Omental fat pad (tissue), 4 donors: ENCODE results near the gene HRC. TPM values are rescaled to one million over a fixed set of nuclear protein-coding genes. Genes with fewer than 3 reads are reported as not detected.

Experiments used
- ATAC-seq: fragments of 150-250 bp; one replicate; pipeline ENCODE4 v1.9.1; 2016; ENCODE audit warnings: mild to moderate bottlenecking, moderate library complexity; ENCODE audit not compliant: low FRiP score
- DNase-seq: peaks from one replicate; pipeline ENCODE4 v3.0.0-alpha.2; 2019; ENCODE audit warnings: low spot score
- CTCF ChIP-seq, 3 donors: fragments of 450-650 bp; IDR thresholded peaks; one replicate each; pipeline ENCODE4 v1.5.1; 2016 to 2017; ENCODE audit warnings: antibody characterized with exemption in 3 of 3, mild to moderate bottlenecking in 3 of 3, moderate library complexity in 2 of 3
- total RNA-seq, 4 donors: library from RNA; depleted of rRNA; stranded (reverse); fragments of >200 nt; gene quantifications; one replicate each; pipeline ENCODE4 v1.1.0, GENCODE V29; 2016

Gene HRC
- total RNA-seq, 4 donors from 2014 or later, result 0.74 to 13.1 (median 1.7) TPM

GRCh38 chr19:49118565-49119410 is 36.4 kb downstream of the HRC start, which contains the start of gene C19orf73:
C19orf73 (minus strand) TSS chr19:49119143; CDS start chr19:49119022, 121 bp downstream.
- DNase-seq (peak; percentile 69), ATAC-seq (peak; percentile 91)
- no peak for TF ChIP-seq CTCF (IDR thresholded peaks at IDR 0.05)

GRCh38 chr19:49117677-49118564 is 37.3 kb downstream of the HRC start:
- no peak for TF ChIP-seq CTCF (IDR thresholded peaks at IDR 0.05)
- DNase-seq (no peak), ATAC-seq (no peak)

GRCh38 chr19:49116544-49116943 is 38.7 kb downstream of the HRC start:
- DNase-seq (peak; percentile 35), ATAC-seq (no peak)
- TF ChIP-seq CTCF (IDR thresholded peaks at IDR 0.05), result no peak

- no peak for DNase-seq
- no peak for TF ChIP-seq CTCF (IDR thresholded peaks at IDR 0.05)
- no peak for ATAC-seq
Observed at GRCh38 chr19:49114630-49115363, 40.4 kb downstream of the HRC start.

GRCh38 chr19:49113762-49114629 is 41.2 kb downstream of the HRC start, which contains the start of gene LIN7B:
LIN7B (plus strand) TSS chr19:49114370; CDS start chr19:49114405, 35 bp downstream.
- TF ChIP-seq CTCF (IDR thresholded peaks at IDR 0.05), result no peak
- ATAC-seq (peak; percentile 70), DNase-seq (no peak)
